GM18520 (cell line): ENCODE measurements around the gene VCAN.

Source experiments
- ATAC-seq: cut with Tn5 transposase; IDR thresholded peaks from one replicate; pipeline ENCODE4 v1.9.1; 2021; ENCODE audit not compliant: unreplicated experiment

Gene VCAN

GRCh38 chr5:83559118-83559785 lies 87.7 kb downstream of the VCAN start:
- no peak for ATAC-seq

- no peak for ATAC-seq
Observed at GRCh38 chr5:83562071-83562606, 90.6 kb downstream of the VCAN start.

DNA sequence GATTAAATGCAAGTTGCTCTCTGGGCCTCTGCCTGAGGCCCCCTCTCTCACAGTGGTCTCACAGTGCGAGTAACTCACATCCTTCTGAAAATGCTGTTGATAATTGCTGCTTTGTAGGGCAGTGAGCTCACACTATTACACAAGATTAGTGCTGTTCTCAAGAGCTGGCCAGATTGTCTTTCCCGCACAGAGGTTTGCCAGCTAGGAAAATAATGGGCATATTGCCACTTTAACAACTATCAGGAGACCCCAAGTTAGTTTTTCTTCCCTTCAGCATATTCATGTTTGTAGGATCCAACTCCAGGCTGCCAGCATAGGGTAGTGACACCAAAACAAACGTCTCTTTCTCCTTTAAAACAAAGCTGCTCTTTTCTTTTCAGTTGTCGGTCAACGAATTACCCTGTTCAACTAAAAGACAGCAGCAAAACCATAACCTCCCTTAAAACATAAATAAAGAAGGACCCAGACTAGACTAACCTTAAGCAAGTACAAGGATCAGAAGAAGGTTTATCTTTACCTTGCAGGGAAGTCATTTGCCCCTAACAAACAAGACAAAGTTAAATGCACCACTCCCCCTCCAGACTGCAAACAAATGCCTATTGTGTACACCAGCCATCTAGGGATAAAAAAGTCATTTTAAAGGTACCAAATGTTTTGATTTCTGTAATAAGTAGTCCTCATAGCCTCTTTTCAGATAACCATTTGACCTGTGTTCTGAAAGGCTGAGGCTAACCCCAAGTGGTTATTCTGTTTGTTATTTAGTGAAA lies 91.4 kb downstream of the VCAN start:
- no peak for ATAC-seq

DNA sequence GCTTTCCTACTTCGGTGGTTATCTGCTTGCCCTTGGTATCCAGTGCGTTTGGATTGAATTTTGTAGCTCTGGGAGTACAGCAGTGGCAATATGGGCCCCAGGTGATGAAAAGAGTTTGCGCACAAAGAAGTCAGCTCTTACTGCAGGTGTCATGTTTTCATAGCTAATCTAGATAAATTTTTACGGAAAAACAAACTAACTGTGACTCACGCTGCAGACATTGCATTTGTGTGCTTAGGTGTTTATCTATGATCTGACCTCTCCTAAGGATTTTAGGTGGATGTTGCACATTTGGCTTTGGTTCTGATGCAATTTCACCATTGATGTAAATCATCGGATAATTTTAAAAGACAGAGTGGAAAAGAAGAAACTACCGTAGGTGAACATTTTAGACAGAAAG lies 92.1 kb downstream of the VCAN start:
- no peak for ATAC-seq

- no peak for ATAC-seq
Observed at GRCh38 chr5:83564069-83564749, 92.7 kb downstream of the VCAN start.

DNA sequence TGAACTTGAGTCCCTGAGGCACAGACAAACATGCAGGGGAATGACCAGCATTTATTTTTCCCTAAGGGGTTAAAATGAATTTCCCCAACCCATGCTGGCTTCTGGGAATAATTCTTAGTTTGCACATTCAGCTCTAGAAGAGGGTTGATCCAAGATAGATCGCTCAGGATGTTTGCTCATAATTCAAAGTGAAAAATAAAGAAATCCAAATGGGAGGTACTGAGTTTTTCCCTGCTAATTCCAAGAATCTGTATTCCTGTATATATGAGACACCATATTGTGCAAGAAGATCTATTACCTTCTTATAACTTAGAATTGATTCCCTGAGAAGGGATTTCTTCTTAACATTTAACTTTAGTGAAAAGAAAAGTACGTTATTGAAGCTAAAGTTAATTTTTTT lies 96.2 kb downstream of the VCAN start:
- no peak for ATAC-seq

- no peak for ATAC-seq
Observed at GRCh38 chr5:83568186-83568585, 96.6 kb downstream of the VCAN start.

DNA sequence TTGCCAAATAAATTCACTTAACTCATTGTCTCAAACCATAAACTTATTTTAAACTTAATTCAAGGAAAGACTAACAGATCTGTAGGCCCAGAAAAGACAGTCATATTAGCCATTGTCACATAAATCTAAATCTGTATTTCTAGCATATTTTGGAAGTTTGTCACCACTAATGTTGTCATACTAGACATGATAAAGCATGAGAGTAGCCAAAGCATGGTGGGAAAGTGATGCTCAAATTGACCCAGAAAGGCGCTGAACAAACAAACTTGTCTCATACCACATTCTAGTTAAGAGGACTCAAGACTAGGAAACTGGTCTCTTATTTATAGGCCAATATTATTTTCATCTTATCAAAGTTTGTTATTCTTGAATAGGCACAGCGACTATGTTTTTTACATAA lies 99.4 kb downstream of the VCAN start:
- no peak for ATAC-seq

GRCh38 chr5:83572271-83572670 lies 100.7 kb downstream of the VCAN start:
- no peak for ATAC-seq

DNA sequence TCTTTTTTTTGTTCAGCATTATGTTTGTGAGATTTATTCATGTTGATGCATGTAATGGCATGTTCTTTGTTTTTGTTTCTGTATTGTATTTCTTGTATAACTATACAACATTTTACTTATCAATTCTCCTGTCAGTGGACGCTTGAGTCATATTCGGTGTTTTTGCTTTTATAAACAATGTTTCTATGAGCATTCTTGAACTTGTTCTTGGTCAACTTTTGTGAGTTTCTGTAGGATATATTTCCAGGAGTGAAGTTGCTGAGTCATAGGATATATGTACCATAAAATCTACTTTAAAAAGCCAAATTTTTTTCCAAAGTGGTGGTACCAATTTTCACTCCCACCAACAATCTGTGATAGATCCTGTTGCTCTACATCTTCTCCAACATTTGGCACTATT lies 104.8 kb downstream of the VCAN start:
- no peak for ATAC-seq

GRCh38 chr5:83577036-83577636 lies 105.6 kb downstream of the VCAN start:
- no peak for ATAC-seq

GRCh38 chr5:83583859-83584258 lies 112.3 kb downstream of the VCAN start:
- no peak for ATAC-seq

DNA sequence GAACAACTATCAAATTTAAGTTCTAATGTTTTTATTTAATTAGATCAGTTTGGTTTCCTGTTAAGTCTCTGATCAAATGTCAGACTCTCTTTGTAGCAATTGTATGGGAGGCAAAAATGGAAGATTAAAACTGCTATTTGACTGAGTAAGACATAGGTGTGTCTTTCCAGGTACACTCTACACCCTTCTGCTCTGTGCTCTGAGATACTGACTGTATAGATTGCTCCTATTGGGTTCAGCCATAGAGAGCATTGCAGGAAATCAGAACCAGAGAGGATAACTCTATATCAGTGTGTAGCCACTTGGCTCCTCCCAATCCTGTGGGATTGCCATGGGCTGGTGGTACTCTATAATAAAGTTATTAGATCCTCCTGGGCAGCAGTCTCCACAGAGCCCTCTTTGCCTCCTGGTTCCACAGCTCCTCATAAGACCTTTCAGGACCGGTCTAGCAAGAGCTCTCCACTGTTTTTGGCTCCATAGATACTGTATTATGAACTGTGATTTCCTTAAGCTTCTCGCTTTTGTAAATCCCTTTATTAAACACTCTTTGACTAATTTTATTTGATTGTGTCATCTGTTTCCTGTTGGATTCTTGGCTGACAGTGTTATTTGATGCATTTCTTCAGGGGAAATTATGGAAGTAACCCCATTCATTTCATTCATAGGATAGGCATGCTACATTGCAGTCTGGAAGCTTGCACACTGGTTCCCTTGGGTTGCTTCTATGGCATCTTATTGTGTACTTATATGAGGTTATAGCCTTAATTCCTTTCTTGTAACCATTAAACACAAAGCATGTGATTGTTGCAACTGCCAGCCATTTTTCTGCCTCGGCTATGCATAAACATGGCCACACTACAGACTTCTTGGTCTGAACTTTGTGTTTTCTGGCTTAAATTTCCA lies 115.6 kb downstream of the VCAN start:
- no peak for ATAC-seq

GRCh38 chr5:83589786-83590185 lies 118.2 kb downstream of the VCAN start:
- no peak for ATAC-seq

DNA sequence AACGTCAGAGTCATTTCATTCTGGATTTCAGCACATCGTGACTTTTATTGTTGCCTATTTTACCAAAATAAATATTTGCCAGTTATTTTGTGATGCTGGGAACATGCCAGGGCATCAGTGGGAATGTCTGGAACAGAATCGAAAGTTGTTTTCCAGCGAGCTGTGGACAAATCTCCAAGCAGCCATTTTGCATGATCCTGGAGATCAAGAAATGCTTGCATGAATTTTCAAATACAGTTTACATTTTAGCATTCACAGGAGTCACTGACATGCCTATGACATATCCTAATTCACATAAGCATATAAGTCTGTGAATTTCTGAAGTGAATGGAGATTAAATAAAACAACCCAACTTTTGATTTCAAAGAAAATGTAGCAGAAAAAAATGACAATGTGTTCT lies 119.4 kb downstream of the VCAN start:
- no peak for ATAC-seq

- ATAC-seq, result no peak
Observed at GRCh38 chr5:83595217-83595616, 123.7 kb downstream of the VCAN start.

- no peak for ATAC-seq
Observed at GRCh38 chr5:83608122-83608521, 136.6 kb downstream of the VCAN start.

GRCh38 chr5:83614841-83615240 lies 143.3 kb downstream of the VCAN start:
- no peak for ATAC-seq

DNA sequence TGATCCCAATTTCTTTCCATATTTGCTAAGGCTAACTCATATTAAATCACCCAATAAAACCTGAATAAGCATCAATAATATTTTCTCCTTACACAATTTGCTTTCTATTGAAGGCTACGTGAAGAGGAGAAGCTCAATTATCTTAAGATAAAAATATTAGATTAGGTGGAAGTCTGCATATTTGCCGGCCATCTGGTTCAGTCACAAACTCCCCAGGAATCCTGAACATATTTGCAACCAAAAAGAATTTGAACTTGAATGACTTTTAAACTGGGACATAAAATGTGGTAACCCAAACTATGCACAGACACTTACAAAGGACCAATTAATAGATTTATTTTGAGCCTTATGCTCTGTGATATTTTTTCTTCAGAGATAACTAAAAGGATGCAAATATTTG lies 156.8 kb downstream of the VCAN start:
- no peak for ATAC-seq
